ENCODE results near the gene JMJD7. TPM values are rescaled to one million over a fixed set of nuclear protein-coding genes. Genes with fewer than 3 reads are reported as not detected.

Gene JMJD7
- total RNA-seq, 1 donor from 2014 or later: 26.6 TPM

DNA sequence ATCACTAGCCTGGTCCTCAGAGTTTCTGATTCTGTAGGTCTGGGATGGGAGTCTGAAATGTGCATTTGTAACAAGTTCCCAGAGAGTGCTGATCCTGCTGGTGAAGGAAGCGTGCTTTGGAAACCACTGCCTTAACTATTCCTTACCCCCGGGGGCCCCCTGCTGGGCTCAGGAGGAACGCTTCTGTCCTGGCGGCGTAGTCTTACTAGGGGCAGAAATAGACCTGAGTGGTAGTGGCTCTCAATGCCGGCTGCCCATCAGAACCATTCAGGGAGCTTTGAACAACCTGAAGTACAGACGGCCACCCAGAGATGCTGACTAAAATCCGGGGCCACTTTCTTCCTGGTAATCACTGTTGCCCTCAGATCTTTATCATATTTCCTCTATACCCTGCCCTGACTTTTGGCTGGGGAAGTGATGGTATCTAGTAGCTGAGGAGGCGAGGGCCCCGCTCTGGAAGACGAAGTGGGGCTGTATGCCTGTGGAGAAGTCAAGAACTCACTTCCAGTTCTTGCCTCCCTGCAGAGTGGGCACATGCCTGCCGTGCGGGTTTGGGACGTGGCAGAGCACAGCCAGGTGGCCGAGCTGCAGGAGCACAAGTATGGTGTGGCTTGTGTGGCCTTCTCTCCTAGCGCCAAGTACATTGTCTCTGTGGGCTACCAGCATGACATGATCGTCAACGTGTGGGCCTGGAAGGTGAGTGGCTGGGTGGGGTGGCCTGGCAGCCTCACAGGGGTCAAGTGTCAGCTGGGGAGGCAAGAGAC lies 16.3 kb upstream of the JMJD7 start:
- DNase-seq: peak; percentile 91
- no peak overlapping the region for H3K4me3 Mint-ChIP-seq (ENCODE audit: unreplicated experiment)
- H3K36me3 Mint-ChIP-seq (ENCODE audit: unreplicated experiment): no peaks in the 10 kb centered on the region
- H3K9me3 Mint-ChIP-seq (ENCODE audit: unreplicated experiment): peaks cover 2% of the 10 kb centered on the region
- peak; percentile 79 for TF ChIP-seq CTCF (IDR thresholded peaks at IDR 0.05; ENCODE audit: partially characterized antibody, unreplicated experiment)
- no peak overlapping the region for H3K27ac Mint-ChIP-seq (ENCODE audit: unreplicated experiment)
- H3K4me1 Mint-ChIP-seq (ENCODE audit: low read depth, unreplicated experiment): no peaks in the 10 kb centered on the region
- peaks cover 2% of the 10 kb centered on the region for H3K27me3 Mint-ChIP-seq (ENCODE audit: unreplicated experiment)

DNA sequence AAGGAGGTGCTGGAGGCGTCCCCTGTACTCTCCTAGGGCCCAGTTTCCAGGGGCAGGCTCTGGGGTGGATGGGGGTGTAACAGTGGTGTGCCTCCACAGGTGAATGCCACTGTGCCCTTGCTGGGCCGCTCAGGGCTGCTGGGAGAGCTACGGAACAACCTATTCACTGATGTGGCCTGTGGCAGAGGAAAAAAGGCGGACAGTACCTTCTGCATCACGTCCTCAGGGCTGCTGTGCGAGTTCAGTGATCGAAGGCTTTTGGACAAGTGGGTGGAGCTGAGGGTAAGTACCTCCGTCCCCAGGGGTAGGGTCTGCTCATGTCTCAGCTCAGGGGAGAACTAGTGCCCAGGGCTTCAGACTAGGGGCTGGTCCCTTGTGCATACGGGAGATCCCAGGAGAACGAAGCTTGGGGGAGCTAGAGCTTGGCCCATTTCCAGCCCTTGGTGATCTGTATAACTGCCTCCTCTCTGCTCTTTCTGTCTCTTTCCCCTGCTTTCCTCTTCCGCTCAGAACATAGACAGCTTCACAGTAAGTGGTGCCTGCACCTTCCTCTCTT lies 15.0 kb upstream of the JMJD7 start:
- H3K9me3 Mint-ChIP-seq (ENCODE audit: unreplicated experiment): peaks cover 4% of the 10 kb centered on the region
- no peaks in the 10 kb centered on the region for H3K4me1 Mint-ChIP-seq (ENCODE audit: low read depth, unreplicated experiment)
- H3K27me3 Mint-ChIP-seq (ENCODE audit: unreplicated experiment): peaks cover 3% of the 10 kb centered on the region
- no peak overlapping the region for H3K4me3 Mint-ChIP-seq (ENCODE audit: unreplicated experiment)
- H3K36me3 Mint-ChIP-seq (ENCODE audit: unreplicated experiment): no peaks in the 10 kb centered on the region
- no peak for DNase-seq
- no peak overlapping the region for H3K27ac Mint-ChIP-seq (ENCODE audit: unreplicated experiment)
- no peak for TF ChIP-seq CTCF (IDR thresholded peaks at IDR 0.05; ENCODE audit: partially characterized antibody, unreplicated experiment)

DNA sequence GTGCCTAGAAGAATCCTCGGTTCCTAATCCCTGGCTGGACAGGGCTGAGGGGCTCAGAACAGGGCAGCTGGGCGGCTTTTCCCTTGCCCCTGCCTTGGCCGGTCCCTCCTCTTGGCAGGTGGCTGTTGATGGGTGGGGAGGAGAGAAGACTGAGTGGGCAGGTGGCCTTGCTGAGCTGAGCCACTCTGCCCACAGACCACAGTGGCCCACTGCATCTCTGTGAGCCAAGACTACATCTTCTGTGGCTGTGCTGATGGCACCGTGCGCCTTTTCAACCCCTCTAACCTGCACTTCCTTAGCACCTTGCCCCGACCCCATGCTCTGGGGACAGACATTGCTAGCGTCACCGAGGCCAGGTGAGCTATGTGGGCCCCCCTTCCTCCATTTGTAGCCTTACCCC lies 14.5 kb upstream of the JMJD7 start:
- Mint-ChIP-seq H3K27ac (ENCODE audit: unreplicated experiment) (no peak overlapping the region), H3K4me3 (ENCODE audit: unreplicated experiment) (no peak overlapping the region), H3K4me1 (ENCODE audit: low read depth, unreplicated experiment) (no peaks in the 10 kb centered on the region), H3K9me3 (ENCODE audit: unreplicated experiment) (peaks cover 4% of the 10 kb centered on the region), H3K36me3 (ENCODE audit: unreplicated experiment) (no peaks in the 10 kb centered on the region), H3K27me3 (ENCODE audit: unreplicated experiment) (peaks cover 3% of the 10 kb centered on the region)
- DNase-seq: no peak
- TF ChIP-seq CTCF (IDR thresholded peaks at IDR 0.05; ENCODE audit: partially characterized antibody, unreplicated experiment): no peak

DNA sequence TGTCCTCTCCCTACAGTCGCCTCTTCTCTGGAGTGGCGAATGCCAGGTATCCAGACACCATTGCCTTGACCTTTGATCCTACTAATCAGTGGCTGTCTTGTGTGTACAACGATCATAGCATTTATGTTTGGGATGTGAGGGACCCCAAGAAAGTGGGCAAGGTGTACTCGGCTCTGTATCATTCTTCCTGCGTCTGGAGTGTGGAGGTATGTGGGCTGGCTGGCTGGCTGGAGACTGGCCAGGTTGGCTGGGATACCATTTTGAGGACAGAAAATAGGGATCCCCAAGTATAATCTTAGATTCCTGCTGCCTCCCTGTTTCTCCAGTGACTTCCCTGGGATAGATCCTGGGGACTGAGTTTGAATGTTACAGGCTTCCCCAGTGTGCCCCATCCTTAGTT lies 13.4 kb upstream of the JMJD7 start:
- peaks cover 4% of the 10 kb centered on the region for H3K9me3 Mint-ChIP-seq (ENCODE audit: unreplicated experiment)
- no peaks in the 10 kb centered on the region for H3K36me3 Mint-ChIP-seq (ENCODE audit: unreplicated experiment)
- H3K4me1 Mint-ChIP-seq (ENCODE audit: low read depth, unreplicated experiment): no peaks in the 10 kb centered on the region
- no peak for TF ChIP-seq CTCF (IDR thresholded peaks at IDR 0.05; ENCODE audit: partially characterized antibody, unreplicated experiment)
- no peak overlapping the region for H3K27ac Mint-ChIP-seq (ENCODE audit: unreplicated experiment)
- H3K27me3 Mint-ChIP-seq (ENCODE audit: unreplicated experiment): peaks cover 1% of the 10 kb centered on the region
- H3K4me3 Mint-ChIP-seq (ENCODE audit: unreplicated experiment): no peak overlapping the region
- no peak for DNase-seq

GRCh38 chr15:41816788-41817187 lies 11.1 kb upstream of the JMJD7 start:
- no peak overlapping the region for H3K27ac Mint-ChIP-seq (ENCODE audit: unreplicated experiment)

More at GRCh38 chr15:41816788-41817187, 11.1 kb upstream of the JMJD7 start:
- no peak for DNase-seq
- no peak overlapping the region for H3K4me3 Mint-ChIP-seq (ENCODE audit: unreplicated experiment)
- peaks cover 4% of the 10 kb centered on the region for H3K9me3 Mint-ChIP-seq (ENCODE audit: unreplicated experiment)
- H3K4me1 Mint-ChIP-seq (ENCODE audit: low read depth, unreplicated experiment): peaks cover 2% of the 10 kb centered on the region
- TF ChIP-seq CTCF (IDR thresholded peaks at IDR 0.05; ENCODE audit: partially characterized antibody, unreplicated experiment): no peak
- H3K27me3 Mint-ChIP-seq (ENCODE audit: unreplicated experiment): peaks cover 5% of the 10 kb centered on the region
- no peaks in the 10 kb centered on the region for H3K36me3 Mint-ChIP-seq (ENCODE audit: unreplicated experiment)
